Activated CD4-positive, alpha-beta T cell treated with anti-CD3 and anti-CD28 coated beads, Interleukin-2, amount 50 U/mL, for 48 hours (primary cell): ENCODE results near the gene LYPD8.
"Not testable (repeated sequence)": the region's sequence is repeated elsewhere in the genome, so short reads cannot be mapped to it uniquely, and the experiment has no call there.

Experiments used
- DNase-seq, 2 experiments: peaks; one replicate each; pipeline ENCODE4 v3.0.0-alpha.2; 2020

Gene LYPD8, protein sequence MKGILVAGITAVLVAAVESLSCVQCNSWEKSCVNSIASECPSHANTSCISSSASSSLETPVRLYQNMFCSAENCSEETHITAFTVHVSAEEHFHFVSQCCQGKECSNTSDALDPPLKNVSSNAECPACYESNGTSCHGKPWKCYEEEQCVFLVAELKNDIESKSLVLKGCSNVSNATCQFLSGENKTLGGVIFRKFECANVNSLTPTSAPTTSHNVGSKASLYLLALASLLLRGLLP

DNA sequence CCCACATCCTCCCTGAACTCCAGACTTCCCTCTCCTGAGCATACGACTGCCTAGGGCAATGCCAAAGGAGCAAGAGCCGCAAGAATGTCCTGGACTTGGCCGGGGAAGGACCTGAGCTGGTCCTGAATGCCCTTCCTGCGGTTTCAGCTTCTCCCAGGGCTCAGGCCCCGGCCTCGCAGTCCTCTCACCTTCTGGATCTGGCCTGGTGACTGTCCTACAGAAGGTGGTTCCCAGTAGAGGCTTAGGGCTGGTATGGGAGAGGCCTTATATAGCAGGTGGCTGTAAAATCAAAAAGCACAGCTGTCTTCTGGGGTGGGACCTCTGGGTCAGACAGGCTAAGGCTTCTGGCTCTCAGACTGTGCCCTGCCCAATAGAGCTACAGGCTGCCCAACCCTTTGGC, at the start of gene LYPD8:
Gene LYPD8 (minus strand): TSS at position 243 of the 400 bp plus-strand sequence. CDS start 4,678 bp downstream, outside the sequence.
- no peak for DNase-seq

DNA sequence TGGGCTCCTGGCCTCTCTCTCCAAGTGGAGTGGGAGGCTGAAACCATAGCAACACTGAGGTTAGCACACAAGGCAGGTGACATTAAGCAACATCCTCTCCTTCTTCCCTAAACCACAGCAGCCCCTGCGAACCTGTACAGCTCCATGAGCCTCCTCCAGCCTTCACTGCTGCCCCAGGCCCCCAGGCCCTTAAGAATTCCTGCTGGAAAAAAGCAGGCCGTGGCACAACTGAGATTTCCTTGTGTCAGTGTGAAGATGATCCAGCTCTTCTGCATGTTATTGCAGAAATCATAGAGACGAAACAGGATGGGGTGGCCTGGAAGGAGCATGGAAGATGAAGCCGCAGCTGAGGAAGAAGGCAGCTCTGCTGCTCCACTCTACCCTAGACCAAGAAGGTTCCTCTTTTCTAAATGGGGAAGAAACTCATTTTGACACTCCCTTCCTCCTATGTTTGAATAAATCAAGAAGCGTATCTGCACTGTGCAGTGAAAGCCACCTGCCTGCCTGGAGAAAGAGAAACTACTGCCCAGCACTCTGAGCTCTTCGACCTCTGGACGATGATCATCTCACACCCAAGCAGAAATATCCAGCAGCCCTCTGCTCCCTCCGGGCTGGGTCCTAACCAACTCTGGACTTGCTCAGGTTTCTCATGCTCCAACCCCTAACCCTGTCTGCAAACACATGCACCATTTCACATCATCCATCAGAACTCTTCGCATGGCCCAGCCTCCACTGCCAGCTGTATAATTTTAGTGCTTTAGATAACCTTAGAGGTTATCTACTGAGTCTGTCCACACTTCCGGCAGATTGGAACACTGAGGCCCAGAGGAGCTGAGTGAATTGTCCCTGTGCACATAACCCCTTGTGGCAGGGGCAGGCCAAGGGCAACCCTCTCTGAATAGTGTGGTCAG, 49.5 kb upstream of the LYPD8 start:
- no peak for DNase-seq

DNA sequence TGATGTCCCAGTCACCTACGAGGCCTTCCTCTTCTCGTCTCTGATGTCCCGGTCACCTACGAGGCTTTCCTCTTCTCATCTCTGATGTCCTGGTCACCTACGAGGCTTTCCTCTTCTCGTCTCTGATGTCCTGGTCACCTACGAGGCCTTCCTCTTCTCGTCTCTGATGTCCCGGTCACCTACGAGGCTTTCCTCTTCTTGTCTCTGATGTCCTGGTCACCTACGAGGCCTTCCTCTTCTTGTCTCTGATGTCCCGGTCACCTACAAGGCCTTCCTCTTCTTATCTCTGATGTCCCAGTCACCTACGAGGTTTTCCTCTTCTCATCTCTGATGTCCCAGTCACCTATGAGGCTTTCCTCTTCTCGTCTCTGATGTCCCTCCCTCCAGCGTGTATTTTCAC, 47.9 kb upstream of the LYPD8 start:
- not testable (repeated sequence) for DNase-seq

DNA sequence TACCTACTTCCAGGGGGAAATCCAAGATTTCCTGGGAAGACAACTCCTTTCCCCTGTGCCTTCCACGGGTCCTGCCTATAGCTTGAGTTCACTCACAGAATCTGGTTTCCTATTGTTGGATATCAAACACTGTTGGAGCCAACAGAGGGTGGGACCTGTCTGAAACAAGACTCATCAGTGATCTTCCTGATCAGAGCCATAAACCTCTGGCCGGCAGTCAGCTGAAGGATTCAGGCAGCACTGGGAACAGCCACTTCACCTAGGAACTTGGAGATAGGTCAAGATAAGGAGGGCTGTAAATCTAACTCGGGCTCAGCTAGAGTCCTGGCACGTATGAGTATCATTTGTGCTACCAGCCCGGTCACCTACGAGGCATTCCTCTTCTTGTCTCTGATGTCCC, 46.9 kb upstream of the LYPD8 start:
- no peak for DNase-seq

DNA sequence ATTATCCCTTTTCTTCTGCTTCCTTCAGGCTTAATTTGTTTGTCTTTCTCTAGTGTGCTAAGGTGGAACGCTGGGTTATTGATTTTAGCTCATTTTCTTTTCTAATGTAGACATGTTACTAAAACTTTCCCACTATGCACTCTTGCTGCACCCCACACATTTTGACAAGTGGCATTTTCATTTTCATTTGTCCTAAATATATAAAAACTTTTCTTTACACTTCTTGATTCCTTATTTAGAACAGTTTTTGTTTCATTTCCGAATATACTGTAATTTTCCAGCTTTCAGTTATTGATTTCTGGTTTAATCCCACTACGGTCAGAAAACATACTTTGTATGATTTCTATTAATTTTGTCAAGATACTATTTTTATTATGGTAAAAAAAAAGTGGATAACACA, 44.9 kb upstream of the LYPD8 start:
- no peak for DNase-seq

DNA sequence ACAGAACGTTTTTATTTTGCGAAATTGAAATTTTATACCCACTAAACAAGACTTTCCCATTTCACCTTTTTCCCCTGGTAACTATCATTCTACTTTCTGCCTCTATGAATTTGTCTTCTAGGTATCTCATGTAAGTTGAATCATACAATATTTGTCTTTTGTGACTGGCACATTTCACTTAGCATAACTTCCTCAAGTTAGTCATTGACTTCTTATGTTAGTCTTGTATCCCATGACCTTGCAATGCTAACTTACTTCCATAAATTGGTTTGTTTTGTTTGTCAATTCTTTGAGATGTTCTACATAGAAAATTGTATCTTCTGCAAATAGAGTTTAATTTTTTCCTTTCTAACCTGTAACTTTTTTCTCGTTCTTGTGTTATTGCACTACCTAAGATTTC, 43.2 kb upstream of the LYPD8 start:
- no peak for DNase-seq

DNA sequence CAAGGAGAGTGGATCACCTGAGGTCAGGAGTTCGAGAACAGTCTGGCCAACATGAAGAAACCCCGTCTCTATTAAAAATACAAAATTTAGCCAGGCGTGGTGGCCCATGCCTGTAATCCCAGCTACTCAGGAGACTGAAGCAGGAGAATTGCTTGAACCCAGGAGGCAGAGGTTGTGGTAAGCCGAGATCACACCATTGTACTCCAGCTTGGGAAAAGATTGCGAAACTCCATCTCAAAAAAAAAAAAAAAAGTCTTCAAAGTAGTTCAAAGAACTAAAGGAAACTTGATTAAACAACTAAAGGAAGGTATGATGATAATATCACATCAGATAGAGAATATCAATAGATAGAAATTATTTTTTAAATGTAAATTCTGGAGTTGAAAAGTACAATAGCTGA, 39.1 kb upstream of the LYPD8 start:
- DNase-seq: not testable (repeated sequence)

DNA sequence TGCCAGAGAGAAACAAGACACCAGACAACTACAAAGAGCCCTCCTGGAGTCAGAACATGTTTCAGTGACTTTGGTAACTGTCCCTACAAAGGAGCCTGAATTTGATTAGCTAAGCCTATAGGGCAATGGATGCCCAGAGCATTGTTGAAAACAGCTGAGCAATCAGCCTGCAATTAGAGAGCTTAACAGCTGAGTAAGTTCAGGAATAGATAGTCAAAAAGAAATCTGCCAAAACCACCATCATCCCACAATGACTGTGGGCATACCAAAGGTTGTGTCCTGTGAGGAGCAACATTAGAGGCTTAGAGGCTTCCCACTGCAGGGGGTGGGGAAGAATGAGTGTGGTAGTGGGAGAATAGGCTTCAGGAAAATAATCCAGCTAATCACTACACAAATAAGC, 38.0 kb upstream of the LYPD8 start:
- no peak for DNase-seq

DNA sequence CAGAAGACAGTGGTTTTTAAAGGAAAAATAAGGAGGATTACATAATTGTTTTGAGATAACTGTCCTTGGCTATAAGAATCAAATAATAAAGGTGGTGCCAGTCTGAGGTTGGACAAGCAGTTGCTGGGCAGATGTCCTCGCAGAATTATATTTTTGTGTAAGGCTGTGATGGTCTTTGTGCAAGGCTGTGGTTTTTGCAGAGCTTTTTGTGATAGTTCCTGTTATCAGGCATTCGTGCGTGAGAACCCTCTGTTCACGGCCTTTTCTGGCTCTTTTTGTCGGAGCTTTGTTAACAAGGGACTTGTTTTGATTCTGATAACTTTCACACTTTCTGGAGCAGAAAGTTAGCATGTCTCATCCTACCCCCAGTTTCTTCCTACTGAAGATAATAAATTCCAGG, 36.8 kb upstream of the LYPD8 start:
- DNase-seq: no peak

DNA sequence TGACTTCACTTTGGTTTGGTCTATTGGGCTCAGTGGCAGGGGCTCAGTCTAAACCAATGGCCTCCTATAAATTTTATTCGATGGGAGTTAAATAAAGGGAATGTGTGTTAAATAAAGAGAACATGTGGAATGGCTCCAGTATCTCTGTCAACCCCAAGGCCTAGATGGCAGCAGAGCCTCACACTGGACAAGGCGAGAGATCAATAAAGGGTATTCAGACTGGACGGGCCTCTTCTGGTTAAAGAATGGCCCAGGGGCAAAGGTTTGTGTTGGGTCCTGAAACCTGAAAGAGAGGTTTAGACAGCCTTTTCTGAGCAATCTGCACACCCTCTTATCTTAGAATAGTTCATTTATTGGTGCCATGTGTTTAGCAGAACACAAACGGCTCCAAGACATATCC, 35.5 kb upstream of the LYPD8 start:
- no peak for DNase-seq

DNA sequence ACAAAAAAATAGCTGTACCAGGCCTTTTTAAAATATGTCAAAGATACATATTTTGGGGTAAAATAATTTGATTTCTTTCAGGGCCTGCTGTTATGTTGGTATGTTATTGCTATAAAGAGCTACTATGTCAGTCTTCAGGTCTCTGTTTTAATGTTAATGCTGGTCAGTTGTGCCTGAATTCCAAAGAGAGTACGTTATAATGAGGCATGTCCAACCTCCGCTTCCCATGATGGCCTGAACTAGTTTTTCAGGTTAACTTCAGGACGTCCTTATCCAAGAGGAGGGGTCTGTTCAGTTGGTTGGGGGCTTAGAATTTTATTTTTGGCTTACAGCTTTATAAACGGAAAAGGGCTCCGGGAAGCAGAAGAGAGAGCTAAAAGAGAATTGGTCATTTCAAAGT, 34.9 kb upstream of the LYPD8 start:
- DNase-seq: no peak

DNA sequence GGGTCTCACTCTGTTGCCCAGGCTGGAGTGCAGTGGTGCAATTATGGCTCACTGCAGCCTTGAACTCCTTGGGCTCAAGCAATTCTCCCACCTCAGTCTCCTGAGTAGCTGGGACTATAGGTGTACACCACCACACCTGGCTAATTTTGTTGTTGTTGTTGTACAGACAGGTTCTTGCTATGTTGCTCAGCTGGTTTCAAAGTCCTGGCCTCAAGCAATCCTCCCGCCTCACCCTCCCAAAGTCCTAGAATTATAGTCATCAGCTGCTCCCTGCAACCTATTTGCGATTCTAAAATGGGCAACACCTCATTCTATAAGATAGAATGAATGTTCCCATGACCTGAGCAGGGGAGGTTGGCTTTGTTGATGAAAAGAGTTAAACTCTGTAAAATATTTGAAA, 33.8 kb upstream of the LYPD8 start:
- DNase-seq: not testable (repeated sequence)

DNA sequence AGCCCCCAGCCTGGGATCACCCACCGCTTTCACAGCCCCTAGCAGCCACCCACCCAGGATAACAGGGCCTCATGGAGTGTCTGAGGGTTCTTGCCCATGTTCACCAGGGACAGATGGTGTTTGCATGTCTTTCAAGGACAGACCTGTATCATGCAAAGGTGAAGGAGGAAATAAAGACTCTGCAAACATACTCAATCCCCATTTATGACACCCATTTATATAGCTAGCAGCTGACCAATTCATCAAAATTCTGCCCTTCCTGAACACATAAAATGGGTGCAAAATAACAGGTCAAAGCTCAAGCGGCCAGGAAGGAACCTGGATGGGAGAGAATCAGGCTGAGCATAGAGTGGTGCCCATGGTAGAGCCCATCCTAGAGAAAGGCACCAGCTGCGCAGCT, 32.8 kb upstream of the LYPD8 start:
- no peak for DNase-seq

DNA sequence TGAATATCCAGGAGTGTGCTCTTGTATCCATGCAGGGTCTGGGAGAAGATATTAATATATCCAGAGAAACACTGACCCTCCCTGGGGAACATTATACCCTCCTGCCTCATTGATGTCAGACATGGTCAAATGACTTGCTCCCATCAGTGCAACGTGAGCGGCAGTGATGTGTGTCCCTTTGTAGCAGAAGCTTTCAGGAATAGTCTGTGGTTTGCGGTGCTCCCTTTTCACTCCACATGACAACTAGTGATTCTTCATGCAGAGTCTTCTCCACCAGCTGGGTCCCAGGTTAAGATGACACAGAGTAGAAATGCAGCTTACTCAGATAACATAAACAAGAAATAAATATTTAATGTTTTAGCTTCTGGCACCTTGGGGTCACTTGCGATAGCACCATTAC, 31.9 kb upstream of the LYPD8 start:
- no peak for DNase-seq

DNA sequence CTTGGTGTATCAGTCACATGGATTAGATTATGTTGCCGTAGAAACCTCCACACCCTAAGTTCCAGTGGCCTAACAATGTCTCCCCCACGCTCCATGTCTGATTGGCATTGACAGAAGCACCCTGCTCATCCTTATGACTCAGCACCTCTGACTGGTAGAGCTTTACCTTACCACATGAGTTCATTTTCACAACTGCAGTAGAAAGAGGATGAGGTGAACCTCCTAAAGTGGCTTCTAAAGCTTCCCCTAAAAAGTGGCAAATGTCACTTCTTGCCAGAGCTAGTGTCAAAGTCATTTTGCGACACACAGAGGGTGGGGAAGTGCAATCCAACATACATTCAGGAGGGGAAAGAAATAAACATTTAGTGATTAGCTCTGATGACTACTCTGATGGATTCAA, 30.6 kb upstream of the LYPD8 start:
- DNase-seq: no peak

DNA sequence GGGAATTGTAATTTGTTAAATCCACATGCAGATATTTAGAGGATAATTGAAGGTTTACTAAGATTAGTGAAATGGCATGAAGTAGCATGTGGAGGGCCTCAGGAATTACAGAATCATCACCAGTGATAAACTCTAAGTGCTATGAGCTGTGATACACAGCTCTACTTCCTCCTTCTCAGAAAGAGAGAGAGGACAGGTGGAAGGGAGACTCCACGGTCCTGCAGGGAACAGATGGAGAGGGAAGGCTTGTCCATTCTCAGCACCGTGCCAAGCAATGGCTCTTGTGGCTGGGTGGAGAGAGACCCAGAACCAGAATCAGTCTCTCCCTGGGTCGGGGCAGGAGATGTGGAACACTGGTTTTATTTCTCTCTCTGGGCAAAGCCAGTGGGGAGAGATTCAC, 27.8 kb upstream of the LYPD8 start:
- DNase-seq: no peak

DNA sequence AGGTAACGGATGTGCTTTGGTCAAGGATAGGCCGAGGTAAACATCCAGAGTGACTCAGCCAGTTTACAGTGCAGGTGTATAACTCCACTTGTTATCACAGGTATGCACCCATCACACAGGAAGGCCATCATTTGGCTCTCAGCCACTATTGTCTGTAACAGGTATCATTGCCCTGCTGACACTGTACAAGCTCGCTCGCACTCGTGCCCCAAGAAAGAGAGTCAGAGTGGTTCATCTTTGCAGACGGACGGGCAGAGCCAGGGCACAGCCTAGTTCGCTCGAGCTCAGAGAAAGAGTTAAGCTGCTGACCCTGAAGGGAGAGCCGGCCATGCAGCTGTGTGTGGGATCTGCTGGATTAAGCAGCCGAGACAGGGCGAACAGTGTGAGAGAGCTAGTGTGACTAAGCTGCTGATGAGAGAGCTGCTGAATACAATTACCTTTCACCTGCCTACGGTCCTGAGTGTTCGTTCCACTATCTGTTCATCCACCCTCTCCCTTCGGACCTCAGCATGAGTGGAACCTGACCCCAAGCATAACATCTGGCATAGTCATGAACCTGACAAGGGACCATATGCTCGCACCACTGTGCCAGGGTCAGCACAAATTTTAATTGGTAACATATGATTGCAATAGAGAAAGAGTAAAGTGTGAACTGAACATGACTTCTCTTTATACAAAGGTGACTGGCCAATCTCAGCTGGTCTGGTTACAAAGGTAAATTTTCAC, 27.0 kb upstream of the LYPD8 start:
- DNase-seq: no peak

DNA sequence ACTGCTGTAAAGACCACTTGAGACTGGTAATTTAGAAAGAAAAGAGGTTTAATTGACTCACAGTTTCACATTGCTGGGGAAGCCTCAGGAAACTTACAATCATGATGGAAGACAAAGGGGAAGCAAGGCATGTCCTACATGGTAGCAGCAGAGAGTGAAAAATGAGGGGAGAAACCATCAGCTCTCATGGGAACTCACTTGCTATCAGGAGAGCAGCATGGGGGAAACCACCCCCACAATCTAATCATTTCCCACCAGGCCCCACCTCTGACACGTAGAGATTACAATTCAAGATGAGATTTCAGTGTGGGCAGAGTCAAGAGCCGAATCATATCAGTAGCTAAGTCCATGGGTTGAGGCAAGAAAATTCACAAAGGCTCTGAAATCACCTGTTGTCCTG, 23.8 kb upstream of the LYPD8 start:
- no peak for DNase-seq

DNA sequence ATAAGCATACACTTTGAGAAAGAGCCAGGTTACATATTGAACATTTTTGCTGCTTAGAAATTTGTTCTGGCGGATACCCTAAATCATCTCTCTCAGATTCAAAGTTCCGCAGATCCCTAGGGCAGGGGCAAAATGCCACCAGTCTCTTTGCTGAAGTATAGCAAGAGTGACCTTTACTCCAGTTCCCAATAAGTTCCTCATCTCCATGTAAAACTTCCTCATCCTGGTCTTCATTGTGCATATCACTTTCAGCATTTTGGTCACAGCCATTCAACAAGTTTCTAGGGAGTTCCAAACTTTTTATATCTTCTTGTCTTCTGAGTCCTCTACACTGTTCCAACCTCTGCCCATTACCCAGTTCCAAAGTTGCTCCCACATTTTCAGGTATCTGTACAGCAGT, 23.3 kb upstream of the LYPD8 start:
- DNase-seq: no peak

DNA sequence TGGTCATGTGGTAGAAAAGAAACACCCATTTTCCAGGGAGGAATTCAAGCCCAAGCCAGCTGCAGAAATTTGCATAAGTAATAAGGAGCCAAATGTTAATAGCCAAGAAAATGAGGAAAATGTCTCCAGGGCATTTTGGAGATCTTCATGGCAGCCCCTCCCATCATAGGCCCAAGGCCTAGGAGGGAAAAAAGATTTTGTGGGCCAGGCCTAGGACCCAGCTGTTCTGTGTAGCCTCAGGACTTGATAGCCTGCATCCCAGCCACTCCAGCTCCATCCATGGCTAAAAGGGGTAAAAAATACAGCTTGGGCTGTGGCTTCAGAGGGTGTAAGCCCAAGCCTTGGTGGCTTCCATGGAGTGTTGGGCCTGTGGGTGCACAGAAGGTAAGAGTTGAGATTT, 21.4 kb upstream of the LYPD8 start:
- DNase-seq: no peak

DNA sequence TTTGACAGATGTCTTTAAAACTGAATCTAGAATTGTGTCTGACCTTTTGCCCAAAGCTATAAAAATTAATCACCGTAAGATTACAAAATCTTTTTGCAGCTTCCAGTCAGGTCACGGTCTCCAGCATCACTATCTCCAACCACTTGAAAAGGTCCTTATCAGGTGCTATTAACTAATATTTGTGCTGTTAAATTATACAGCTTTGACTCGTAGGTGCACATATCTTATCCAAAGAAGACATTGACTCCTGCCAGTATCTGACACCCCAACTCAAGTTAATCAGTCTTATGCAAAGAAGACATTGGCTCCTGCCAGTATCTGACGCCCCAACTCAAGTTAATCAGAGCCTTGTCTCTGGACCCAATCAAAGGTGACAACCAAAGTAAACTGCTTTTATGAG, 19.9 kb upstream of the LYPD8 start:
- no peak for DNase-seq

DNA sequence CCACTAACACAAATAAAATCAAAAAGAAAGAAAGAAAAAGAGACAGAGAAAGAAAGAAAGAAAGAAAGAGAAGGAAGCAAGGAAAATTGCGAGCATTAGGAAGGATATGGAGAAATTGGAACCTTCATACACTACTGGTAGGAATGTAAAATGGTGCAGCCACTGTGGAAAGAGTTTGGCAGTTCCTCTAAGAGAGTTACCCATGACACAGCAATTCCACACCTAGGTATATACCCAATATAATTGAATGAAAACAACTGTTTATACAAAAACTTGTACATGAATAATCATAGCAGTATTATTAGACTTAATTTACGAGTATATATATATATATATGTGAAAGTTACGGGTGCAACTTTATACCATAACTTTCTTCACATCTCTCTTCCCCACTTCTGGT, 4.1 kb upstream of the LYPD8 start:
- DNase-seq: no peak

DNA sequence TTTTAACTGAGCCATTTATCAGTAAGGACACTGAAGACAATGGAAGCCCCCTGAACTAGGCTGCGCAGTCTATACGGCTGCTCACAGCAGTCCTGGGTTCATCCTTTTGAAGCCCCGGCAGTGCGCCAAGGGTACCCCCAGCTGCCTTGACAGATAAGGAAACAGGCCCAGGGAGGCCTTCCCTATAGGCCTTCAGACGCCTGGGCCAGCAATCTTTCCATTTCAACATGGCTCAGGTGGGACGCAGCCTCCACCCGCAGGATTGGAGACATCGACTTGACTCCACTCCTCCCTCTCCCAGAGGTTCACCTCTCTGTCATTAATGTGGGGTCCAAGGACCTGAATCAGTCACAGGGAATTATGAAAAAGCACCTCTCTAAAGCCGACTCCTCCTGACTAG, 2.8 kb upstream of the LYPD8 start:
- DNase-seq: no peak

DNA sequence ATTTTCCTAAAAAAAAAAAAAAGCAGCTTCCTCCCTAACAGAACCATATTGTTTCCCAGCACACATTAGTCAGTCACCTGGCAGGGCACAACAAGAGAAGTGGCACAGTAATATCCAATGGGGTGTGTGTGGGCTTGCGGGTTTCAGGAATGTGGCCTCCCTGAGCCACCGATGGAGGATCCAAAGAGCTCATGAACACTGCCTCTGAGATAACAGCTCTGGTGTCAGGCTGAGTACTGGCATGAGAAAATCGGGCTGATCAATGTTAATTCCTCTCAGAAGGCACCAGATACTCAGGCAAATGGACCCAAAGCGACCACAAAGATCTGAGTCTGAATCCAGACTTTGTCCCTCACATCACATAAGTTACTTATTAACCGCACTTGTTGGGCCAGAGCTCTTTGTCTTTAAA, 2.2 kb upstream of the LYPD8 start:
- no peak for DNase-seq
